Liver (tissue), 9 donors: Measurements from ENCODE around the gene TST. TPM values are rescaled to one million over a fixed set of nuclear protein-coding genes. Genes with fewer than 3 reads are reported as not detected.

ENCODE experiments used
- DNase-seq: peaks from one replicate; pipeline ENCODE4 v3.0.0-alpha.2; 2017; ENCODE audit warnings: low spot score
- H3K27ac ChIP-seq, 2 donors: one replicate each; pipeline ENCODE4 v1.7.0; 2013; ENCODE audit warnings: inconsistent platforms in 2 of 2, low read length in 2 of 2, control low read depth in 1 of 2, low read depth in 1 of 2, mild to moderate bottlenecking in 1 of 2
- H3K27me3 ChIP-seq, 4 donors: one replicate each; pipeline versions ENCODE4 v1.6.1 to v1.7.0; 2013; ENCODE audit warnings: low read length in 3 of 4, inconsistent platforms in 1 of 4, mild to moderate bottlenecking in 1 of 4, moderate library complexity in 1 of 4; ENCODE audit not compliant: control insufficient read depth in 4 of 4, insufficient read depth in 4 of 4
- H3K36me3 ChIP-seq, 4 donors: one replicate each; pipeline versions ENCODE4 v1.6.1 to v1.7.0; 2013; ENCODE audit warnings: low read length in 3 of 4, mild to moderate bottlenecking in 3 of 4, low read depth in 1 of 4, moderate library complexity in 1 of 4; ENCODE audit not compliant: control insufficient read depth in 4 of 4, insufficient read depth in 3 of 4
- H3K4me1 ChIP-seq, 4 donors: one replicate each; pipeline versions ENCODE4 v1.6.1 to v1.7.0; 2013; ENCODE audit warnings: low read length in 3 of 4, mild to moderate bottlenecking in 3 of 4, moderate library complexity in 1 of 4; ENCODE audit not compliant: control insufficient read depth in 4 of 4, insufficient read depth in 4 of 4
- H3K4me3 ChIP-seq, 3 donors: one replicate each; pipeline versions ENCODE4 v1.6.1 to v1.7.0; 2013; ENCODE audit warnings: low read length in 3 of 3, control low read depth in 1 of 3, low read depth in 1 of 3, mild to moderate bottlenecking in 1 of 3
- H3K9ac ChIP-seq, 2 donors: one replicate each; pipeline ENCODE4 v1.7.0; 2013; ENCODE audit warnings: low read length in 2 of 2, mild to moderate bottlenecking in 2 of 2, moderate library complexity in 2 of 2, control low read depth in 1 of 2, low read depth in 1 of 2
- H3K9me3 ChIP-seq, 4 donors: one replicate each; pipeline versions ENCODE4 v1.6.1 to v1.7.0; 2013; ENCODE audit warnings: low read length in 3 of 4; ENCODE audit not compliant: control insufficient read depth in 4 of 4
- EGR1 ChIP-seq, 2 donors: IDR thresholded peaks; 2 replicates each; pipeline ENCODE4 v1.6.1; 2016 to 2018; ENCODE audit warnings: antibody characterized with exemption in 2 of 2, low read depth in 2 of 2
- FOXA1 ChIP-seq: IDR thresholded peaks from 2 replicates; pipeline ENCODE4 v1.6.1; 2016; ENCODE audit warnings: antibody characterized with exemption
- FOXA2 ChIP-seq: IDR thresholded peaks from 2 replicates; pipeline ENCODE4 v1.6.1; 2016; ENCODE audit warnings: antibody characterized with exemption
- GABPA ChIP-seq, 2 donors: IDR thresholded peaks in 1 of 2; conservative IDR thresholded peaks in 1 of 2; 2 replicates each; pipeline ENCODE4 v1.6.1; 2016; ENCODE audit warnings: antibody characterized with exemption in 2 of 2, mild to moderate bottlenecking in 1 of 2, moderate library complexity in 1 of 2
- HNF4A ChIP-seq, 2 donors: conservative IDR thresholded peaks; 2 replicates each; pipeline ENCODE4 v1.6.1; 2016; ENCODE audit warnings: antibody characterized with exemption in 2 of 2, mild to moderate bottlenecking in 2 of 2
- HNF4G ChIP-seq: IDR thresholded peaks from 2 replicates; pipeline ENCODE4 v1.6.1; 2016; ENCODE audit warnings: antibody characterized with exemption
- JUND ChIP-seq, 2 donors: IDR thresholded peaks; 2 replicates each; pipeline ENCODE4 v1.6.1; 2016; ENCODE audit warnings: antibody characterized with exemption in 2 of 2
- NR2F2 ChIP-seq: IDR thresholded peaks from 2 replicates; pipeline ENCODE4 v1.6.1; 2016; ENCODE audit warnings: antibody characterized with exemption
- RAD21 ChIP-seq, 2 donors: IDR thresholded peaks; 2 replicates each; pipeline ENCODE4 v1.6.1; 2016; ENCODE audit warnings: antibody characterized with exemption in 2 of 2, mild to moderate bottlenecking in 2 of 2
- RXRA ChIP-seq, 2 donors: IDR thresholded peaks; 2 replicates each; pipeline ENCODE4 v1.6.1; 2017 to 2018; ENCODE audit warnings: antibody characterized with exemption in 2 of 2, mild to moderate bottlenecking in 1 of 2
- SP1 ChIP-seq: IDR thresholded peaks from 2 replicates; pipeline ENCODE4 v1.6.1; 2018; ENCODE audit warnings: antibody characterized with exemption, mild to moderate bottlenecking
- TAF1 ChIP-seq: conservative IDR thresholded peaks from 2 replicates; pipeline ENCODE4 v1.6.1; 2016; ENCODE audit warnings: antibody characterized with exemption, mild to moderate bottlenecking
- YY1 ChIP-seq: IDR thresholded peaks from 2 replicates; pipeline ENCODE4 v1.6.1; 2016; ENCODE audit warnings: antibody characterized with exemption, mild to moderate bottlenecking
- WGBS: extraction: QIAGEN DNeasy Blood & Tissue Kit; methylation state at CpG from one replicate; pipeline ENCODE4 v1.1.7; 2013; 5-methylcytosine and 5-hydroxymethylcytosine counted together
- polyA plus RNA-seq, 2 donors: library from polyadenylated mRNA; stranded (reverse) in 1 of 2; unstranded in 1 of 2; fragments of 200-250 nt in 1 of 2; fragments of >200 nt in 1 of 2; fragmentation: Nextera tagmentation in 1 of 2; extraction: Ambion mirVana in 1 of 2; gene quantifications; one replicate each; pipeline versions ENCODE4 v1.2.1 to v1.2.3, GENCODE V29; 2013 to 2015
- total RNA-seq, 2 donors: library from RNA; depleted of rRNA; stranded (reverse); fragments of >200 nt; gene quantifications; one replicate each; pipeline ENCODE4 v1.2.3, GENCODE V29; 2014
- TF ChIP-seq, protein P1 (sequence below): IDR thresholded peaks from 2 replicates; pipeline ENCODE4 v1.6.1; 2016; ENCODE audit warnings: antibody characterized with exemption
- TF ChIP-seq, protein P2 (sequence below): fragments of 150-350 bp; IDR thresholded peaks from 2 replicates; pipeline ENCODE4 v1.5.1; 2017; ENCODE audit warnings: improper control_type of control experiment, low read depth, low read length; ENCODE audit not compliant: missing input control
- donor health status: healthy.
- donor health status: healthy.
- donor health status: healthy.
- donor health status: healthy.
- donor health status: healthy.

TST gene
- total and polyA plus RNA-seq, 4 donors, result 186 to 404 (median 292) TPM

DNA sequence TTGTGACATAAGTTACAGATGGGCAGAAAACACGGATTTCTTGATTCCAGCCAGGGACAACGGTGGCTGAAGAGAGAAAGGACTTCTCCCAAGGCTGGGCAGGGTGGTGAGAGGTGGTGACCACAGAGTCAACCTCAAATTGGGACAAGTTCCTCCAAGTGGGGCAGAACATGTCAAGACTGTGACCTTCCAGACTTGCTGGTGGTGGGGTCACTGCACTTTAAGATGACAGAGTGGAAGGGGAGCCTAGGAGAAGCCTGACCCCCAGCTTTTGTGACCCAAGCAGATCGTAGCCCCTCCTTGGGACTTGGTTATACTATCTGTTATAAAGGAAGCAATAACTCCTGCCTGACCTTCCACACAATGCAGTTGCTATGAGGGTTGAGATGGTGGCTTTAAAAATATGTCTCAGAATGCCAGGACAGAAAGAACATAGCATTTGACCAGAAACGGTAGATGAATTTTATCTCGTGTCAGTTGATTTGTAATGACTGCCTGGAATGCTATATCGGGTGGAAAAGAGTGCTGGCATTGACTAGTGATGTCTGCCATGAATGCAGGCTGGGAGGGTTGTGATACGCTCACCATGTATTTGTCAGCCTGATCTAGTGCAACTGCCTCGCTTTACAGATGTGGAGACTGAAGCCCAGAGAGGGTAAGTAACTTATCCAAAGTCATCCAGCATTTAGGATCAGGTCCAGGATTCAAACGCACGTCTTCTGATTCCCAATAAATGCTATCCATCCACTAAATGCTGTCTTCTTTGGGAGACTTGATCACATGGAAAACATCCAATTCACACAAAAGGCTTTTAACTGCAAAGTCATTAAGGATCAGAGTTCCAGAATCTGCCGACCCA is 18.3 kb downstream of the TST start:
- H3K9me3 ChIP-seq, result no peaks in the 10 kb centered on the region
- TF ChIP-seq EGR1 (IDR thresholded peaks at IDR 0.05; ENCODE audit: low read depth in 2 of 2) (no peak), SP1 (no peak), HNF4A (conservative IDR thresholded peaks at IDR 0.05) (no peak), TAF1 (no peak), FOXA1 (no peak), RAD21 (IDR thresholded peaks at IDR 0.05) (no peak)
- TF ChIP-seq, protein P1, sequence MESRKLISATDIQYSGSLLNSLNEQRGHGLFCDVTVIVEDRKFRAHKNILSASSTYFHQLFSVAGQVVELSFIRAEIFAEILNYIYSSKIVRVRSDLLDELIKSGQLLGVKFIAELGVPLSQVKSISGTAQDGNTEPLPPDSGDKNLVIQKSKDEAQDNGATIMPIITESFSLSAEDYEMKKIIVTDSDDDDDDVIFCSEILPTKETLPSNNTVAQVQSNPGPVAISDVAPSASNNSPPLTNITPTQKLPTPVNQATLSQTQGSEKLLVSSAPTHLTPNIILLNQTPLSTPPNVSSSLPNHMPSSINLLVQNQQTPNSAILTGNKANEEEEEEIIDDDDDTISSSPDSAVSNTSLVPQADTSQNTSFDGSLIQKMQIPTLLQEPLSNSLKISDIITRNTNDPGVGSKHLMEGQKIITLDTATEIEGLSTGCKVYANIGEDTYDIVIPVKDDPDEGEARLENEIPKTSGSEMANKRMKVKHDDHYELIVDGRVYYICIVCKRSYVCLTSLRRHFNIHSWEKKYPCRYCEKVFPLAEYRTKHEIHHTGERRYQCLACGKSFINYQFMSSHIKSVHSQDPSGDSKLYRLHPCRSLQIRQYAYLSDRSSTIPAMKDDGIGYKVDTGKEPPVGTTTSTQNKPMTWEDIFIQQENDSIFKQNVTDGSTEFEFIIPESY, result no peak
- TF ChIP-seq, protein P2, sequence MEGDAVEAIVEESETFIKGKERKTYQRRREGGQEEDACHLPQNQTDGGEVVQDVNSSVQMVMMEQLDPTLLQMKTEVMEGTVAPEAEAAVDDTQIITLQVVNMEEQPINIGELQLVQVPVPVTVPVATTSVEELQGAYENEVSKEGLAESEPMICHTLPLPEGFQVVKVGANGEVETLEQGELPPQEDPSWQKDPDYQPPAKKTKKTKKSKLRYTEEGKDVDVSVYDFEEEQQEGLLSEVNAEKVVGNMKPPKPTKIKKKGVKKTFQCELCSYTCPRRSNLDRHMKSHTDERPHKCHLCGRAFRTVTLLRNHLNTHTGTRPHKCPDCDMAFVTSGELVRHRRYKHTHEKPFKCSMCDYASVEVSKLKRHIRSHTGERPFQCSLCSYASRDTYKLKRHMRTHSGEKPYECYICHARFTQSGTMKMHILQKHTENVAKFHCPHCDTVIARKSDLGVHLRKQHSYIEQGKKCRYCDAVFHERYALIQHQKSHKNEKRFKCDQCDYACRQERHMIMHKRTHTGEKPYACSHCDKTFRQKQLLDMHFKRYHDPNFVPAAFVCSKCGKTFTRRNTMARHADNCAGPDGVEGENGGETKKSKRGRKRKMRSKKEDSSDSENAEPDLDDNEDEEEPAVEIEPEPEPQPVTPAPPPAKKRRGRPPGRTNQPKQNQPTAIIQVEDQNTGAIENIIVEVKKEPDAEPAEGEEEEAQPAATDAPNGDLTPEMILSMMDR, result no peak
- H3K27me3 ChIP-seq, result no peaks in the 10 kb centered on the region
- no peaks in the 10 kb centered on the region for H3K36me3 ChIP-seq
- H3K4me3 ChIP-seq, result no peak overlapping the region
- no peak overlapping the region for H3K27ac ChIP-seq
- no peaks in the 10 kb centered on the region for H3K4me1 ChIP-seq
- WGBS, result 85% methylated on average over 11 of the region's 11 CpGs
- H3K9ac ChIP-seq, result no peak overlapping the region
- no peak for DNase-seq

DNA sequence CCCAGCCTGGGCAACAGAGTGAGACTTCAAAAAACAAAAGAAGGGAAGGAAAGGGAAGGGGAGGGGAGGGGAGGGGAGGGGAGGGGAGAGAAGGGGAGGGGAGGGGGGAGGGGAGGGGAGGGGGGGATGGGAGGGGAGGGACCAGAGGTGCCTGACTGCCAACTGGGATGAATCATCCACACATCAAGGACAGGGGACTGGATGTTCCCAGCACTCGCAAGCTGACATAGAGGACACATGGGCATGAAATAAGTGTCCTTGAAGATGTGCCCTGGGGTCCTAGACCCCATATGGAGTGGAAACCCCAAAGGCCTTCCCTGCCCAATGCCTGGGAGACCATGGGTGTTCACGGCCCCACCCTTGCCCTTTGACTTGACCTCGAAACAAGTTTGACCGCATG is 19.8 kb downstream of the TST start:
- Histone ChIP-seq H3K36me3 (no peaks in the 10 kb centered on the region), H3K4me3 (no peak overlapping the region), H3K27ac (no peak overlapping the region), H3K9me3 (no peaks in the 10 kb centered on the region), H3K27me3 (no peaks in the 10 kb centered on the region), H3K4me1 (no peaks in the 10 kb centered on the region), H3K9ac (no peak overlapping the region)
- DNase-seq, result no peak
- WGBS, result 85% methylated on average over 4 of the region's 4 CpGs
- TF ChIP-seq TAF1, result no peak

DNA sequence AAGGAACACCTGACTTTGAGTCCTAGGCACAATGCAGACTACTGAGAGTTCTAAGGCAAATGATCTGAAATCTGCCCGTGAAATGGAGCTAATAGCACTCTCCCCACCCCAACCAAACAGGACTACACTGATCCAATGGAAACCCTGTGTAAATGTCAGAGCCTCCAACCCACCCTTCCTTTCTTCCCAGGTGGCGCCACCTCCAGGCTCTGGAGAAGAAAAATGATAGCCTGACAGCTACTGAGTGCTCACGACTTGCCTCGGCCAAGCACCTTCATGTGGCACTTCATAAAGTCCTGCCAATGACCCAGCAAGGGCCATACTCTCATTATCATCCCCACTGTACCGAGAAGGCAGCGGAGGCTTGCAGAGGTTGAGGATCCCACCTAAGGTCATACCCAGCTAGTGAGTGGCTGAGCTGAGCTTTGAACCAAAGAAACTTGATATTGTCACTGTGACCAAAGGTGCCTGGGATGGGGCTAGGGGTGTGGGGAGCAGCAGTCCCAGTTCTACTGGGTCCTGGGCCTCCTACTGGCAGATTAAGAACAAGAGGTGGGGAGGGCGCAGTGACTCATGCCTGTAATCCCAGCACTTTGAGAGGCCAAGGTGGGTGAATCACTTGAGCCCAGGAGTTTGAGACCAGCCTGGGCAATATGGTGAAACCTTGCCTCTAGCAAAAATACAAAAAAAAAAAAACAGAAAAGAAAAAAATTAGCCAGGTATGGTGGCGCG is 20.5 kb downstream of the TST start:
- Histone ChIP-seq H3K9ac (no peak overlapping the region), H3K27ac (no peak overlapping the region), H3K4me3 (no peak overlapping the region), H3K4me1 (no peaks in the 10 kb centered on the region), H3K27me3 (no peaks in the 10 kb centered on the region), H3K36me3 (no peaks in the 10 kb centered on the region), H3K9me3 (no peaks in the 10 kb centered on the region)
- peak; percentile 32 for DNase-seq
- WGBS, result 93% methylated on average over 9 of the region's 9 CpGs
- TF ChIP-seq JUND (IDR thresholded peaks at IDR 0.05) (no peak), YY1 (no peak), FOXA1 (no peak), RXRA (IDR thresholded peaks at IDR 0.05) (no peak), TAF1 (no peak), EGR1 (IDR thresholded peaks at IDR 0.05; ENCODE audit: low read depth in 2 of 2) (no peak), SP1 (no peak), RAD21 (IDR thresholded peaks at IDR 0.05) (no peak), HNF4A (conservative IDR thresholded peaks at IDR 0.05) (no peak), NR2F2 (no peak), FOXA2 (no peak), HNF4G (no peak), GABPA (IDR thresholded peaks at IDR 0.05 in 1 of 2, conservative IDR thresholded peaks at IDR 0.05 in 1 of 2) (no peak)
- TF ChIP-seq, protein P2, result no peak
- TF ChIP-seq, protein P1, result no peak
